Naive thymus-derived CD4-positive, alpha-beta T cell (primary cell): ENCODE measurements around the gene SMCO3. TPM values are rescaled to one million over a fixed set of nuclear protein-coding genes. Genes with fewer than 3 reads are reported as not detected.
A peak's percentile ranks its signal among the peaks of the same experiment; 100 is the strongest.
"Not testable (repeated sequence)": the region's sequence is repeated elsewhere in the genome, so short reads cannot be mapped to it uniquely, and the experiment has no call there.

Experiments
- ATAC-seq: fragments of 150-1000 bp; cut with Tn5 transposase; 2 replicates; pipeline ENCODE4 v1.10.0; 2021; ENCODE audit warnings: mild to moderate bottlenecking, moderate library complexity
- CTCF ChIA-PET: fragments of 350-600 bp; sonication (Branson Sonifier 250); formaldehyde crosslinking; loops from one replicate; lab custom pipeline; 2021; ENCODE audit warnings: antibody characterized with exemption; lab: Charles Lee
- POLR2A ChIA-PET: fragments of 350-600 bp; sonication (Branson Sonifier 250); formaldehyde crosslinking; loops from one replicate; lab custom pipeline; 2021; ENCODE audit warnings: antibody characterized with exemption, inconsistent platforms; lab: Charles Lee
- DNase-seq, 9 donors: peaks; one replicate each; pipeline versions ENCODE4 v3.0.0 to v3.0.0-alpha.2; 2020 to 2022; ENCODE audit warnings: mixed read lengths in 1 of 9
- H3K27ac ChIP-seq: one replicate; pipeline ENCODE4 v1.7.0; 2013; ENCODE audit warnings: mild to moderate bottlenecking, low read depth, low read length, moderate library complexity
- H3K27me3 ChIP-seq, 2 donors: one replicate each; pipeline ENCODE4 v1.7.0; 2013; ENCODE audit warnings: low read length in 2 of 2, mild to moderate bottlenecking in 2 of 2, moderate library complexity in 2 of 2; ENCODE audit not compliant: control insufficient read depth in 2 of 2, insufficient read depth in 2 of 2
- H3K36me3 ChIP-seq, 3 experiments: 1 replicate in 2 of 3; 2 replicates in 1 of 3; pipeline ENCODE4 v1.7.0; 2013; ENCODE audit warnings: low read length in 3 of 3, mild to moderate bottlenecking in 3 of 3, moderate library complexity in 1 of 3; ENCODE audit not compliant: insufficient read depth in 3 of 3, control insufficient read depth in 2 of 3
- H3K4me1 ChIP-seq, 2 donors: one replicate each; pipeline ENCODE4 v1.7.0; 2013; ENCODE audit warnings: low read length in 2 of 2, mild to moderate bottlenecking in 2 of 2, moderate library complexity in 1 of 2; ENCODE audit not compliant: control insufficient read depth in 2 of 2, insufficient read depth in 2 of 2
- H3K4me3 ChIP-seq: 2 replicates; pipeline ENCODE4 v1.7.0; 2013; ENCODE audit warnings: mild to moderate bottlenecking, low read length
- H3K9me3 ChIP-seq, 3 experiments: 1 replicate in 2 of 3; 2 replicates in 1 of 3; pipeline ENCODE4 v1.7.0; 2013; ENCODE audit warnings: low read length in 3 of 3; ENCODE audit not compliant: control insufficient read depth in 2 of 3
- H3K27ac Mint-ChIP-seq, 9 donors: one replicate each; pipeline ENCODE4 v1.8.0; 2020 to 2022; ENCODE audit warnings: mixed read lengths in 9 of 9, mild to moderate bottlenecking in 8 of 9, moderate library complexity in 5 of 9, inconsistent platforms in 2 of 9
- H3K27me3 Mint-ChIP-seq, 5 donors: one replicate each; pipeline ENCODE4 v1.8.0; 2021 to 2022; ENCODE audit warnings: mixed read lengths in 5 of 5, mild to moderate bottlenecking in 1 of 5
- H3K36me3 Mint-ChIP-seq, 5 donors: one replicate each; pipeline ENCODE4 v1.8.0; 2020 to 2022; ENCODE audit warnings: mixed read lengths in 5 of 5, mild to moderate bottlenecking in 3 of 5, inconsistent platforms in 1 of 5
- H3K4me1 Mint-ChIP-seq, 7 donors: one replicate each; pipeline ENCODE4 v1.8.0; 2020 to 2022; ENCODE audit warnings: mixed read lengths in 7 of 7, mild to moderate bottlenecking in 3 of 7, inconsistent platforms in 1 of 7
- H3K4me3 Mint-ChIP-seq, 10 donors: one replicate each; pipeline ENCODE4 v1.8.0; 2020 to 2022; ENCODE audit warnings: mild to moderate bottlenecking in 10 of 10, mixed read lengths in 10 of 10, moderate library complexity in 6 of 10, inconsistent platforms in 2 of 10
- H3K9me3 Mint-ChIP-seq, 11 donors: one replicate each; pipeline ENCODE4 v1.8.0; 2020 to 2022; ENCODE audit warnings: mixed read lengths in 11 of 11, mild to moderate bottlenecking in 4 of 11, inconsistent platforms in 1 of 11, moderate library complexity in 1 of 11
- intact Hi-C, 2 donors: fragments of 100-400 bp; cut with micrococcal nuclease; formaldehyde crosslinking; loops; one replicate each; pipeline ENCODE4 v1.15.1; 2023
- polyA plus RNA-seq, 2 donors: library from polyadenylated mRNA; unstranded; fragments of 300-500 nt; fragmentation: Illumina TruSeq; gene quantifications; one replicate each; pipeline ENCODE4 v1.2.3, GENCODE V29; 2021
- total RNA-seq, 6 experiments: library from RNA in 5 of 6; stranded (reverse) in 5 of 6; gene quantifications; 1 replicate in 5 of 6; 2 replicates in 1 of 6; pipeline ENCODE4 v1.2.3 and lab custom pipeline; 2021 to 2026

SMCO3 gene
- total and polyA plus RNA-seq, 7 experiments from 2014 or later: not detected

DNA sequence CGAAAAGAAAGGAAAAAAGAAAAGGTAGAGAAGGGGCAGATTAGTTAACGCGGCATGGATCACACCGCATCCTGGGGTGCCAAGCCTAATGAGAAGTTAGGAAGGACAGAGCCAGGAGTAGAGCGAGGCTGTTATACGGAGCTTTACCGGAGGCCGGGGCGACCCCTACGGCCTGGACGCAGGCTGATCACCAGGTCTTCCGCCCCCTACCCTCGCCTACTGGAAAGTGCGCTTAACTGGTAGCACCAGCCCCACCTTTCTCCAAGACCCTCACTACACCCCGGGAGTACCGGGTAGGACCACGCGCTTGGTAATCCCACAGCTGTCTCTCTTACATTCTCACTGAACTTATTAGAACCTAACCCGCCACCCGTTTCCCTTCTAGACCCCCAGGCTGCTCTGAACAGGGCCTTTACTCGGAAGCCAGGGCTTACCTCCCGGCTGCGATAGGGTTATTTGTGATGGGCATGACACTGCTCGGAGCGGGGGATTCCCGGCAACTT is 44.5 kb downstream of the SMCO3 start:
- H3K9me3 Mint-ChIP-seq: peaks cover 0 to 47% (median 13%) of the 10 kb centered on the region in 11 donors
- Histone ChIP-seq H3K4me3 (peak overlapping the region; percentile 89), H3K27me3 (no peaks in the 10 kb centered on the region), H3K9me3 (peaks cover 0 to 4% (median 0%) of the 10 kb centered on the region in 3 experiments), H3K27ac (peak overlapping the region; percentile 96), H3K4me1 (peaks cover 11 to 28% of the 10 kb centered on the region in 2 donors), H3K36me3 (peaks cover 0 to 11% (median 0%) of the 10 kb centered on the region in 3 experiments)
- intact Hi-C loops: loop anchor here in 1 of 2 donors (1.0 kb wide), 1 partner anchor 46 kb away; no protein-coding TSS in a partner anchor
- ChIA-PET CTCF (interaction anchor here (1.0 to 3.5 kb wide), 5 partner anchors 9 to 179 kb away, joined by 3 to 22 read pairs (median 6); partner anchors contain the start of genes C12orf60 and WBP11), POLR2A (interaction anchor here (0.6 to 10.2 kb wide), 47 partner anchors 9 to 1709 kb away, joined by 3 to 316 read pairs (median 5); partner anchors contain the start of genes ARHGDIB, ATF7IP, C12orf60 and RERG)
- H3K36me3 Mint-ChIP-seq: peaks cover 19 to 45% (median 39%) of the 10 kb centered on the region in 5 donors
- ATAC-seq (peak; percentile 2), DNase-seq (no peak)
- H3K27me3 Mint-ChIP-seq: peaks cover 0 to 6% (median 0%) of the 10 kb centered on the region in 5 donors
- H3K27ac Mint-ChIP-seq: peak overlapping the region; percentile 98 to 100 (median 100)
- peak overlapping the region; percentile 91 to 100 (median 98) for H3K4me3 Mint-ChIP-seq
- H3K4me1 Mint-ChIP-seq: peaks cover 24 to 76% (median 55%) of the 10 kb centered on the region in 7 donors

DNA sequence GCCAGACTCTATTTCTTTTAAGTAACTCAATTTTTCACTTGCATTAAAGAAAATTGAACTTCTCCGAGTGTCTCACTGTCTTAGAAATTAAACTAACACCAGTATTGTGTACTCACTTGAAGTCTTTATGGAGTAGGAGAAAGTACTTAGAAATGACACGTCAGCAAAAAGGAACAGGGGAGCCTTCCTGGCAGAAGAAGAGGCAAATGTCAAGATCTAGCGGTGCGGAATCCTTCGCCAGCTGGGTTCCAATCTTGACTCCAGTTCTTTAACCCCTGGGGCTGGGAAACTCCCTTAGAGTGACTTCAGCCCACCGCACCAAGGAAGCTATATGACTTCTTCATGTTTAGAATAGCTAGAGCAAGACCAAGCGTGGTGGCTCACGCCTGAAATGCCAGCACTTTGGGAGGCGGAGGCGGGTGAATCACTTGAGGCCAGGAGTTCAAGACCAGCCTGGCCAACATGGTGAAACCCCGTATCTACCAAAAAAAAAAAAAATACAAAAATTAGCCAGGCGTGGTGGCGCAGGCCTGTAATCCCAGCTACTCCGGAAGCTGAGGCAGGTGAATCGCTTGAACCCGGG is 45.1 kb downstream of the SMCO3 start:
- Mint-ChIP-seq H3K4me3 (peak overlapping the region; percentile 91 to 100 (median 98)), H3K4me1 (peaks cover 24 to 70% (median 49%) of the 10 kb centered on the region in 7 donors), H3K27ac (peak overlapping the region; percentile 98 to 100 (median 100)), H3K27me3 (peaks cover 0 to 4% (median 0%) of the 10 kb centered on the region in 5 donors), H3K36me3 (peaks cover 13 to 44% (median 42%) of the 10 kb centered on the region in 5 donors), H3K9me3 (peaks cover 0 to 43% (median 13%) of the 10 kb centered on the region in 11 donors)
- Histone ChIP-seq H3K9me3 (peaks cover 0 to 4% (median 0%) of the 10 kb centered on the region in 3 experiments), H3K36me3 (peaks cover 0 to 8% (median 0%) of the 10 kb centered on the region in 3 experiments), H3K27me3 (no peaks in the 10 kb centered on the region), H3K27ac (peak overlapping the region; percentile 96), H3K4me1 (peaks cover 10 to 28% of the 10 kb centered on the region in 2 donors), H3K4me3 (peak overlapping the region; percentile 89)
- DNase-seq (peak in 2 of 9 donors; percentile 32 to 41), ATAC-seq (no peak)
- intact Hi-C loops: loop anchor here in 1 of 2 donors (1.0 kb wide), 1 partner anchor 46 kb away; no protein-coding TSS in a partner anchor
- ChIA-PET POLR2A (interaction anchor here (0.6 to 10.2 kb wide), 20 partner anchors 16 to 1709 kb away, joined by 3 to 316 read pairs (median 4); partner anchors contain the start of genes ARHGDIB, ATF7IP, C12orf60 and RERG), CTCF (interaction anchor here (0.6 to 3.5 kb wide), 5 partner anchors 10 to 179 kb away, joined by 3 to 22 read pairs (median 6); partner anchors contain the start of genes C12orf60 and WBP11)

DNA sequence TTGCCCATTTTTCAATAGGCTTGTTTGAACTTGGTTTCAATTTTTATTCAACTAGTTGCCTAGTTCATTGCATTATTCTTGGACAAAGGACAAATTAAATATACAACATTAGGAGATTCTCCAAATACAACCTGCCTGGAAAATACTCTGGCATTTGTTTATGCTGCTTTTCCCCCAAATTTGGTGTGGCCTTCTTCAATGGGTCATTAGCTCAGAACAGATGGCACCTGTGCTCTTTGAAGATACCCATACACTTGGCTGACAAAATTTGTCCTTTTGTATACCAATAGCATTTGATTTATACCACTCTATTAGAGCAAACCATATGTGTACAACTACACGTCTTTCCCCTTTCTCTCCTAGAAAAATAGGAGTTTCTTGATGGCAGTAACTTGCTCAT is 46.4 kb downstream of the SMCO3 start:
- H3K4me3 ChIP-seq: no peak overlapping the region

DNA sequence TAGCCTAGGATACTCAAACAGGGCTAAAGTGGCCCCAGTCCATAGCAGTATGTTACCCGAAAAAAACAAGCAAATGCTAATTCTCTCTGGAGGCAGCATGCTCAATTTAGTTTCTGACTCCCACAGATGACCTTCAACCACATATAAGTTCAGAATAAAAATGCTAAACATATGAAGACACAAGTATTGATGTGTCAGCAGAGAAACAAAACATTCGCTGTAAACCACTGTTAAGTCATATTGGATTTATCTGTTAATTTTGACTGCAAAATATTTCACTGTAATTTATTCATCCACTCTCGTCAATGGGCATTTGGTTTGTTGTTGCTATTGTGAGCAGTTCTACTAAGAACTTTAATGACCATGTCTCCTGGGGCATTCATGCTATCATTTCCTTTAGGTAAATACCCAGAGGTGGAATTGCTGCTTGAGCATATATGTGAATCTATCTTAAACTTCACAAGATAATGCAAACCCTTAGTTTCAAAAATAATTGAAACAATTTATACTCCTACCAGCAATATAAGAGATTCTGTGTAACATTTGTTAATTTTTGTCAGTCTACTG is 47.2 kb downstream of the SMCO3 start:
- POLR2A ChIA-PET: no interaction called here
- Histone ChIP-seq H3K27me3 (no peaks in the 10 kb centered on the region), H3K9me3 (peaks cover 0 to 4% (median 0%) of the 10 kb centered on the region in 3 experiments), H3K4me3 (no peak overlapping the region), H3K36me3 (peaks cover 0 to 8% (median 0%) of the 10 kb centered on the region in 3 experiments), H3K4me1 (peaks cover 1 to 14% of the 10 kb centered on the region in 2 donors), H3K27ac (no peak overlapping the region)
- Mint-ChIP-seq H3K4me1 (peaks cover 15 to 52% (median 31%) of the 10 kb centered on the region in 7 donors), H3K4me3 (peak overlapping the region in 8 of 10 donors; percentile 34 to 100 (median 74)), H3K27me3 (peaks cover 0 to 4% (median 0%) of the 10 kb centered on the region in 5 donors), H3K36me3 (peaks cover 19 to 58% (median 53%) of the 10 kb centered on the region in 5 donors), H3K27ac (peak overlapping the region in 5 of 9 donors; percentile 7 to 72 (median 18)), H3K9me3 (peaks cover 0 to 53% (median 19%) of the 10 kb centered on the region in 11 donors)
- DNase-seq (no peak), ATAC-seq (no peak)
- intact Hi-C loops: no loop called here
- CTCF ChIA-PET: no interaction called here

More for the DNA sequence above, 46.4 kb downstream of the SMCO3 start:
- H3K36me3 ChIP-seq: peaks cover 0 to 8% (median 0%) of the 10 kb centered on the region in 3 experiments
- peaks cover 23 to 59% (median 38%) of the 10 kb centered on the region in 7 donors for H3K4me1 Mint-ChIP-seq
- peaks cover 13 to 49% (median 45%) of the 10 kb centered on the region in 5 donors for H3K36me3 Mint-ChIP-seq
- no peak for DNase-seq
- peak overlapping the region; percentile 3 to 100 (median 72) for H3K4me3 Mint-ChIP-seq
- H3K4me1 ChIP-seq: peaks cover 4 to 18% of the 10 kb centered on the region in 2 donors
- intact Hi-C loops: no loop called here
- peak overlapping the region in 4 of 9 donors; percentile 15 to 72 (median 26) for H3K27ac Mint-ChIP-seq
- H3K27me3 Mint-ChIP-seq: peaks cover 0 to 4% (median 0%) of the 10 kb centered on the region in 5 donors
- no peak for ATAC-seq
- H3K9me3 ChIP-seq: peaks cover 0 to 4% (median 0%) of the 10 kb centered on the region in 3 experiments
- POLR2A ChIA-PET: interaction anchor here (1.0 kb wide), 1 partner anchor 194 kb away, joined by 3 read pairs; the partner anchor contains the start of gene ARHGDIB
- H3K27me3 ChIP-seq: no peaks in the 10 kb centered on the region
- H3K9me3 Mint-ChIP-seq: peaks cover 0 to 44% (median 15%) of the 10 kb centered on the region in 11 donors
- no peak overlapping the region for H3K27ac ChIP-seq
- CTCF ChIA-PET: interaction anchor here (0.5 kb wide), 1 partner anchor 801 kb away, joined by 5 read pairs; no protein-coding TSS in a partner anchor

DNA sequence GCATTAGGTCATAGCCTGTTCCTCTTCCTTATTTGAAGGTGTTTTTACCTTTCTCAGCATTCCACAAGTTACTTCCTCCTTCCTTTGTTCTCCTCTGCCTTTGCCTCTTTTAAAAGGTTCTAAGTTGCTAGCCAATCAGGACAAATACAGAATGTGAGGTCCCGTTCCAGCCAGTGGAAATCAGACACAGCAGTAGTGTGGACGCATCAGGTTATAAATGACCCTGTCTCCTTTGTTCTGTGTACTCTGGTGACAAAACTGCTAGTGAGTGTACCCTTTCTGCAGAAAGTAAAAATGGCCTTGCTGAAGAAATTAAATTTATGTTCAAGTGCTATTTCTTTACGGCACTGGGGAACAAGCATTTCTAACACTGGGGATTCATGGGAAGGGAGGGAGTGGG is 48.0 kb downstream of the SMCO3 start:
- H3K27ac ChIP-seq, POLR2A ChIA-PET, CTCF ChIA-PET, H3K27me3 Mint-ChIP-seq, H3K4me3 ChIP-seq, intact Hi-C loops, H3K9me3 ChIP-seq, H3K27me3 ChIP-seq, DNase-seq, H3K36me3 ChIP-seq, ATAC-seq: not testable (repeated sequence)
- peaks cover 0 to 58% (median 27%) of the 10 kb centered on the region in 11 donors for H3K9me3 Mint-ChIP-seq
- peaks cover 0 to 14% of the 10 kb centered on the region in 2 donors for H3K4me1 ChIP-seq
- H3K4me3 Mint-ChIP-seq: peak overlapping the region in 3 of 10 donors; percentile 6 to 44 (median 15)
- peaks cover 14 to 46% (median 30%) of the 10 kb centered on the region in 7 donors for H3K4me1 Mint-ChIP-seq
- peaks cover 21 to 65% (median 60%) of the 10 kb centered on the region in 5 donors for H3K36me3 Mint-ChIP-seq
- H3K27ac Mint-ChIP-seq: peak overlapping the region in 2 of 9 donors; percentile 19 to 62
